NCI-H146 (cell line): Measurements from ENCODE around the gene CCDC63.

Experiments
- DNase-seq: peaks from one replicate; lab custom pipeline; 2025; lab: John Stamatoyannopoulos, UW

The CCDC63 gene

DNA sequence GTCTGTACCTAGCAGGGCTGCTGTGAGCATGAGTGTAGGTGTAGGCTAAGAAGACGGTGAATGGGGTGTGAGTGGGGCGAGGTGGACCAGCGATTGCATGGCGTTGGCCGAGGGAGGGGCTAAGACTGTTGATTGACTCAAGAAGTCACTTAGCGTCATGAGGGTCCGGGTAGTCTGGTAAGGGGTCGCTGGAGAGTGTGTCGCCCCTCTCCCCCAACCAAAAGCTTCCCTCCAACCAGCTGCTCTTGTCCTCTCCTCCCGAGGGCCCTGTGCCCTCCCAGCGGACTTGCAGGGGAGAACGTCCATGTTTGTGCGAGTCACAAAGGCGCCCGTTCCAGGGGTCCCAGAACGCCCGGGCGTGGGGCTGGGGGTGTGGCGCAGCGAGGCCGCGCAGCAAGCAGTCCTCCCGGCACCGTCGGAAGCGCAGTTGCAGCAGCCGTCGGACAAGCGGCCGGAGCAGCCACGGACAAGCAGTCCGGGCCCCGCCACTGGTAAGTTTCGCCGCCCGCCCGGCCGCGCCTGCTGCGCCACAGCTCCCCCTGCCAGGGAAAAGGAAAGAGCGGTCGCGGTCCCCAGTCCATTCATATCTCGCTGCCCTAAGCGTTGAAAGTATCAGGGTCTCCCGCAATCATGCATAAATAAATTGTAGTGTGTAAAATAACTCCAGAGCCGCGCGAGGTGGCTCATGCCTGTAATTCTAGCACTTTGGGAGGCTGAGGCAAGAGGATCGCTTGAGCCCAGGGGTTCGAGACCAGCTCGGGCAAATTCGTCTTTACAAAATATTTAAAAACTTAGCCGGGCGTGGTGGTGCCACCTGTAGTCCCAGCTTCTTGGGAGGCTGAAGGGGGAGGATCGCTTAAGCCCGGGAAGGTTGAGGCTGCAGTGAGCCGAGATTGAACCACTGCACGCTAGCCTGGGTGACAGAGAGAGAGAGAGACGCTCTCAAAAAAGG is at the start of gene CCDC63:
Gene CCDC63, plus strand, starts transcription at position 373 of the 952 bp plus-strand sequence. CDS start 5,968 bp downstream, outside the sequence.
- DNase-seq = no peak

DNA sequence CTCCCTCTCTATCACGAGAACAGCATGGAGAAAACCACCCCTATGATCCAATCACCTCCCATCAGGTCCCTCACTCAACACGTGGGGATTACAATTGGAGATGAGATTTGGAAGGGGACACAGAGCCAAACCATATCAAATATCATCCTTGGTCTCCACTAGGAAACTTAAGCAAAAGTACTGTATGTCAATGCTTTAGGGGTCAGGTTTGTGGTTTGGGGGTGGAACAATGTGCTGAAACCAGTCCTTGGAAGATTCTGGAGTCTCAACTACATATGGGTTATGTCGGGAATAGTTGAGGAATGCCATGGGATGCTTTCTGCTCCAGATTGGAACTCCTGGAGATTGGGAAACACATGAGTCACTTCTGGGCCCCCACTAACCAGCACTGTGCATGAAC is 48.3 kb upstream of the CCDC63 start:
- no peak for DNase-seq

DNA sequence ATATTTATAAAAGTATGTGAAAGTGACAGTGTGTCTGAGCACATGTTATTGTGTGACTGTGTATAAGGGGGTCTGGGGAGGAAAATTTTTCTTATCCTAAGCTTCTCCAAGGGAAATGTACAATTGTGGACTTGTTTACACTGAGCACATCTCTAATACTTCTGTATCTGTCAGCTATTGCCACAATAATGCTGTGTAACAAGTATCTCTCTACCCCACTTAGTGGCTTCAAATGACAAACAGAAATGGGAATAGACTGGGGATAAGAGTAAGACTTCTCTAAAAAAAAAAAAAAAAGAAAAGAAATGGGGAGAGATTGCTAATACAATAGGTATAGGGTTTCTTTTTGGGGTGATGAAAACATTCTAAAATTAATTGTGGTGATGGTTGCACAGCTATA is 44.3 kb upstream of the CCDC63 start:
- DNase-seq = no peak

DNA sequence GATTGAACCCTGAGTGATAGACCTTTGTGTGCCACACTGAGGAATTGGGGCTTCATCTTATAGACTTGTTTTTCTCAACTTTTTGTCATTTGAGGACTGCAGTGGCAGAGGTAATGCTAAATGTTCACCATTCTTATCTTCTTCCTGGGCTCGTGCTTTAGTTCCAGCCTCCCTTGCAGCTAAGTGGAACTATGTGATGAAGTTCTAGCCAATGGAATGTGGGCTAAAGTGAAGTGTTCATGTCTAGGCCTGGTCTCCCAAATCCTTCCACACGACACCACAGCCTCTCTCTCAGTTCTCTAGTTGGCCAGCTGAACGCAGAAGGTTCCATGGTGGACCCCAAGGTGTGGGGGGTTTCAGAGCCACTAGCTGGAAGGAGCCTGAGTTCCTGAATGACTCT is 42.4 kb upstream of the CCDC63 start:
- DNase-seq = no peak

DNA sequence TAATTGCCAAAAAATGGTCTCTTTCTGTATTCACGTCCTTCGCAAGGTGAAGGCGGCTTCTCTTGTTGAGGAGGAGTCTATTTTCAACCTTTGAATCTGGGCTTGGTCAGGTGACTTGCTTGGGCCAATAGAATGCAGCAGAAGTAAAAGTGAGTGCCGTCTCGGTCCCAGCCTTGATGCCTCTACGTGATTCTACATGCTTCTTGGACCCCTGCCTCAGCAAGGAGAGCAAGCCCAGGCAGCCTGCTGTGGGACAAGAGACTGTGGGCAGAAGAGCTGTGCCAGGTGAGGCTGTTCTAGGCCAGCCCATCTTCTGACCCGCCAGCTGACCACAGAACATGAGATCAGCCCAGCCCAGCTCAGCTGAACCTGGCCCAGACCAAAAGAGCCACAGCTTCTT is 39.1 kb upstream of the CCDC63 start:
- no peak for DNase-seq

DNA sequence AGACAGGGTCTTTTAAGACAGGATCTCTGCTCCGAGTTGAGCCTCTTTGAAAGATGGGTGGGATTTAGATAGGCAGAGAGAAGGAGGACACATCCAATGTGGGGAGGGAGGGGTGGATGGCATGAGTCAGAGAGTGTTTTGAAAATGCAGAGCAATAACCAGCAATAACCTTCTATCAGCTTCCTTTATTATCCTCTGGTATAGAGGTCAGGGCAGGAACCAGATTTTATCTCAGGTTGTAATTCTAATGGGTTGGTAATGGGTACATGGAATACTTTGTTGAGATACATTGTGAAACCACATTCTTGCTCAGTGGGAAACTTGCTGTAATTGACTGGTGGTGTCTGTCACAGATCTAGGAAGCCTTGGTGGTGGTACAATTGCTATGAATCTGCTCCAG is 37.6 kb upstream of the CCDC63 start:
- no peak for DNase-seq

DNA sequence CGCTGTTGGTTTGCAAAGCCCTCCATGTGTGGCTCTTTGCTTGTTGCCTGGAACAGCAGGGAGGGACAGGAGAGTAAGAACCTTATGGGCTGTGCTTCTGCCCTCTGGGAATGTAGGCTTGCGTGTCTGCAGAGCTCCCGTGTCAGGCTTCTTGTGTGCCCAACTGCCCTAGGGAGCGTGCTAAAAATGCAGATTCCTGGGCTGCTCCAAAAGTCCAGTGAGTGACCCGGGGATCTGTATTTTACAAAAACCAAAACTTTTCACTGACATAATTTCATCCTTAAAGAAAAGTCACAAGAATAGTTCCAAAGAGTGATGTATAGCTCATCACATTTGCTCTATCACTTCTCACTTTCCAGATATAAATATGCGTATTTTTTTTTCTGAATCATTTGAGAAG is 34.8 kb upstream of the CCDC63 start:
- no peak for DNase-seq

DNA sequence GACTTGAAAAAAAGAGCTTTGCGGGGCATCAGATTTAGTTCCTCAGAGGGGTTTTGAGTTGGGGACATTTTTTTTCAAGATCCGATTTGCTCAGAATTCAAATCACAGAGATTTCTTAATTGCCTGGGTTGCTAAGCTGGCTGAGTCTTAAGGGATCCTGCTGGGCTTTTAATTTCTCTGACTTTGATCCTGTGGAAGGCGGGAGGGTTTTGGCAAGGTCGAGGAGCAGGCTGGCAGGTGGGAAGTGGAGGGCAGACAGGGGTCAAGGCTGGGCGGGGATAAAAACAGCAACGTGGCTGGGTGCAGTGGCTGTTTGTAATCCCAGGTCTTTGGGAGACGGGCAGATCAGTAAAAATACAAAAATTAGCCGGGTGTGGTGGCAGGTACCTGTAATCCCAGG is 33.5 kb upstream of the CCDC63 start:
- DNase-seq = no peak

DNA sequence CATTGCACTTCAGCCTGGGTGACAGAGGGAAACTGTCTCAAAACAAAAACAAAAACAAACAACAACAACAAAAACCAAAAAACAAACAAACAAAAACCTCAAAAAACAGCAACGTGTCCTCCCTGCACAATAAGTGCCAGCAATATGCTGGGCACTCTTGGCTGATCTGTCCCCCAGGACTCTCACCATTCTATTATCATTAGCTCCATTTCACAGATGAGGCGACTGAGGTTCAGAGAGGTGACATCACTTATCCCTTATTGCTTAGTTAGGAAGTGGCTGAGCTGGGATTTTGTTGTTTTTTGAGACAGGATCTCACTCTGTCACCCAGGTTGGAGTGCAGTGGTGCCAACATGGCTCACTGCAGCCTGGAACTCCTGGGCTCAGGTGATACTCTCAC is 33.0 kb upstream of the CCDC63 start:
- no peak for DNase-seq

DNA sequence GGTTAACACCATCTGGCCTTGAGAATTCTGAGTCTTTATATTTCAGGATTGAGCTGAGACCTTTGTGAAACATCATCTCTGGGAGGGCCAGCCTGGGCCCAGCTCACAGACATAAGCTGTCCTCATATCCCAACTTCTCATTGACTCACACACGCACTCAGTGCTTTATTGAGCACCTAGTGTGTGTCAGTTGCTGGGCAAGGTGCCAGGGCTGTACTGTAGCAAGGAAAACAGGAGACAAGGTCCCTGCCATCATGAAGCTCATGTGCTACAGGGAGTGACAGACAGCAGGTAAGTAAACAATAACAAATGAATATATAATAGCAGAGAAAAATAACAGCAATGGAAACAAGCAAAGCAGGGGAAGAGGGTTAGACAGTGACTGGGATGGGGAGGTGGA is 30.5 kb upstream of the CCDC63 start:
- no peak for DNase-seq

DNA sequence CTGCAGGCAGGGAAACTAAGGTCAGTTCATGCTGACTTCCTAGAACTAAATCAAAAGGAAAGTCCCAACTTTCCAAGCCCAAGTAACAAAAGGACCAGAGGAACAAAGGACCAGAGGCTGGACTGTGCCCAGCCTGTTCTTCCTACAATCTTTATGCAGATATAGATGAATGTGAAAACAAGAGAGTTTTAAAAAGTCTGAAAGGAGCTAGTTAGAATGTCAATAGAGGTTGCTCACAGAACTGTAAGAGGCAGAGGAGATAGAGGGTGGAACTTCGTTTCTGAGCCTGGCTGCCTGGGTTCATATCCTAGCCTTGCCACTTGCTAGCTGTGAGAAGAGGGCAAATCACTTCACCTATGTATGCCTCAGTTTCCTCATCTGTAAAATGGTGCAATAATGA is 30.0 kb upstream of the CCDC63 start:
- no peak for DNase-seq

DNA sequence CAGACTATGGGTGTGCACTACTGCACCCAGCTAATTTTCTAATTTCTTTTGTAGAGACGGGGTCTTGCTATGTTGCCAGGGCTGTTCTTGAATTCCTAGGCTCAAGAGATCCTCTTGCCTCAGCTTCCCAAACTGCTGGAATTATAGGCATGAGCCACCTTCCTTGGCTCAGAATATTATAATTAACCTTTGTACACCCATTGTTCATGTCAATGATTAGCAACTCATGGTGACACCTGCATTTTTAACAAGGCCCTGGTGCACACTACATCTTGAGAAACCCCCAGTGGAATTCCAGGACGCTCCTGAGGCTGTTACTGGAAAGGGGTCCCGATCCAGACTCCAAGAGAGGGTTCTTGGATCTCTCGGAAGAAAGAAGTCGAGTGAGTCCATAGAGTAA is 28.3 kb upstream of the CCDC63 start:
- DNase-seq = no peak

DNA sequence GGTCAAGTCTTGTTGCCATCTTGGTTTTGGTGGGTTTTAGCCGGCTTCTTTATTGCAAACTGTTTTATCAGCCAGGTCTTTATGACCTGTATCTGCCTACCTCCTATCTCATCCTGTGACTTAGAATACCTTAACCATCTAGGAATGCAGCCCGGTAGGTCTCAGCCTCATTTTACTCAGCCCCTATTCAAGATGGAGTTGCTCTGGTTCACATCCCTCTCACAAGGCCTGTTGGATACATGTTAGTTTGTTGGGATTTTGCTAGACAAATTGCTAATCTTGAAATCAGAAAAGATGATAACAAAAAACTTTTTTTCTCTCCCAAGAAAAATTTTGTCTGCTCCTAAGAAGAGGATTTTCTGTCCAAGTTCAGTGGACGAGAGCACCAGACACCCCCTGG is 27.6 kb upstream of the CCDC63 start:
- DNase-seq = no peak

DNA sequence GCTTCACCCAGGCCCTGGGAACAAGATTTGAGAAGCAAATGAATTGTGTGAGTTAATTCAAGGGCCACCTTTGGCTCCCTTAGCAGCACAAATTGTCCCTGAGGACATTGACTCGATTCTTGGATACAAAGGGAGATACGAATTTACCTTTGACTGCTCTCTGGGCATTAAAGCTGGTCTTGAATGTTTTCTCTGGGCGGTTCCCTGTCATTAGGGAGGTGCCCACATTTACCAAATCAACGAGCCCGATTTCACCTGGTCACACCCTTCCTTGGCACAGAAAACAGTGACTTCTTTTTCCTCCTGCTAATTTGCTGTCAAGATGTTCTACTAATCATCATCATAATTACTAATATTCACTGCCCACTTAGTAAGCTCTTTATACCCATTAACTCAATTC is 27.1 kb upstream of the CCDC63 start:
- no peak for DNase-seq

DNA sequence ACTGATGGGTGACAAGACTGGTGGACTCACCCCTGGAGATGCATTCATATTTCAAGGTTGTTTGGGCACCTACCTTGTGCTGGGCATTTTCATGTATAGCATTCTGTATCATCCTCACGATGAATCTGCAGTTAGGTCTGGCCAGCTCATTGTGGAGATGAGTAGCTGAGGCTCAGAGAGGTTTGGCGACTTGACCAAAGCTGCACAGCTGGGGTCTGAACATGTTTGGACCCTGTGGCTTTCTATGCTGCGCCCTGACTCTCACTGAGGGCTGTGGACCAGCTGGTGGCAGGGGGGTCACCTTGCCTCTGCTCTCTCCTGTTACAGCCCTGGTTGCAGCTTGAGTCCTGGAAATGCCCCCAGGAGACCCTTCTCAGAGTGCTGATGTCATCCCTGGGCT is 24.9 kb upstream of the CCDC63 start:
- DNase-seq = no peak

DNA sequence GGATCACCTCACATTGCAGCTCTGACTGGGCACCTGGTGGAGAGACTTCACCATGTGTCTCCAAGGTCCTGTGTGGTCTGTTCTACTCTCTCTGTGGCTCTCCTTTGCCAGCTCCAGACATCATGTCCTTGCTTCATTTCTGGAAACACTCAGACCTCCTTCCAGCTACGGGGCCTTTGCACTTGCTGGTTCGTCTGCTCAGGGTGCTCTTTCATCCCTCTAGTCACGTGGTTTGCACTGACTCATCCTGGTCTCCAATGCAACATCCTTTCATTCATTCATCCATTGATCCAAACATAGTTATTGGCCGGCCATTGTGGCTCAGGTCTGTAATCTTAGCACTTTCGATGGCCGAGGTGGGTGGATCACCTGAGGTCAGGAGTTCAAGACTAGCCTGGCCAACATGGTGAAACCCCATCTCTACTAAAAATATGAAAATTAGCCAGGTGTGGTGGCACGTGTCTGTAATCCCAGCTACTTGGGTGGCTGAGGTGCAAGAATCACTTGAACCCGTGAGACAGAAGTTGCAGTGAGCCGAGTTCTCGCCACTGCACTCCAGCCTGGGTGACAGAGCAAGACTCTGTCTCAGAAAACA is 23.9 kb upstream of the CCDC63 start:
- DNase-seq = no peak

DNA sequence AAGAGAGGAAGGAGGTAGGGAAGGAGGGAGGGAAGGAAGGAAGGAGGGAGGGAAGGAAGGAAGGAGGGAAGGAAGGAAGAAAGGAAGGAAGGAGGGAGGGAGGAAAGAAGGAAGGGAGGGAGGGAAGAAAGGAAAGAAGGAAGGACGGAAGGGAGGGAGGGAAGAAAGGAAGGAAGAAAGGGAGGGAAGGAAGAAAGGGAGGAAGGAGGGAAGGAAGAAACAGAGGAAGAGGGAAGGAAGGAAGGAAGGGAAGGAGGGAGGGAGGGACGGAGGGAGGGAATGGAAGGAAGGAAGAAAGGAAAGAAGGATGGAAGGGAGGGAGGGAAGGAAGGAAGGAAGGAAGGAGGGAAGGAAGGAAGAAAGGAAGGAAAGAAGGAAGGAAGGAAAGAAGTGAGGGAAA is 22.4 kb upstream of the CCDC63 start:
- no peak for DNase-seq

DNA sequence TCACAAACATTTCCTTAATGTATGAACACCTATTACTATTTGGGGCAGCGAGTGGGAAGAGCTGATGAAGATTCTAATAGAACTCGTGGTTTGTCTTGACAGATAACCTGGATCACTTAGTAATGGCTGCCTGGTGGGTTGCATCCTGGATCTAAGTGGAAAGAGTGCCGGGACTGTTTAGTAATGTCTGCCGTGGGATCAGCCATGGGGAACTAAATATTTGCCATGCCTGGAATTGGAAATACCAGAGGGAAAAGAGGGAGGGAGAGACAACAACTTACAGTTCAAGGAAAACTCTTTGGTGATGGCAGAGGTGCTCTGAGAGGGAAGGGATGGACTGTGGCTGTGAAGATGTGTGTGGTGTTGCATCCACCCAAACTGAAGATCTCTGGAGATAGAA is 21.3 kb upstream of the CCDC63 start:
- no peak for DNase-seq

DNA sequence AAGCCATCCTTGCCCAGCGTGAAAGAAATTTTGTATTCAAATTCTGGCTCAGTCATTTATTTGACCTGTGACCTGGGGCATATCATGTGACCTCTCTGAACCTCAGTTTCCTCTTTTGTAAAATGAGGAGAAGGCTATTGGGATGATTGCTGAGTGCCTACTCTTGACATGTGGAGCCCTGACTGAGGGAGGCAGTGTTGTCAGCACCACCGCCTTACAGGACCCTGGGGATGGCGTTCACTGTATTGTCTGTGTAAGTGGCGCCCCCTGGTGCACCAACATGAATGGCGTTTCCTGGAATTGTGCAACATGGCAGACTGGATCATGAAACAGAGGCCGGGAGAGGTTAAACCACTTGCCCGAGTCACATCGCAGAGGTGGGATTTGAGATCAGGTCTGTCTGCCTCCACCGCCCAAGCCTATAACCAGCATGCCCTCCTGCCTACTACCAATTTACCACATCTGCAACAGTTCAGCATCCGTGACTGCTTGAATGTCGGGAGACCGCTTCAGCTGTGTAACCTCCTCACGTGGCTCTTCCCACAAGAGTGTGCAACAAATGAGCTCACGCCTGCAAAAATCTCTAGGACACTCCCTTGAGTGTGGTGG is 20.1 kb upstream of the CCDC63 start:
- peak; percentile 66 for DNase-seq

DNA sequence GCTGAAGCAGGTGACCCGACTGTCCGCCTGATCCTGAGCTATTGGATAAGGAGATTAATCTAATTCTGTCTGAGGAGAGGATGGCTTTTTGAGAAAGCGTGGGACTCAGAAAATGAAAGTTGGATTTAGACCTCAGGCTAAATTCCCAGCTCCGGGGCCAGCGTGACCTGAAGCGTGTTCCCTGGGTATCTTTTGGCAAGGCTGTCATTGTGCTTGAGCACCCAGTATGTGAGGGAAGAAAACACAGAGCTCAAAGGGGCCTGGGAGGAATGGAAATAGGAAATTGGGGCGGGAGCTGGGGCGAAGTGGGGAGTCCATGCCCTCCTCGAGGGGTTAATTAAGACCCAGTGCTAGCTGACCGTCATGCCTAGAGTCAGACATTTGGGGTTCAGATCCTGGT is 17.5 kb upstream of the CCDC63 start:
- DNase-seq = no peak

DNA sequence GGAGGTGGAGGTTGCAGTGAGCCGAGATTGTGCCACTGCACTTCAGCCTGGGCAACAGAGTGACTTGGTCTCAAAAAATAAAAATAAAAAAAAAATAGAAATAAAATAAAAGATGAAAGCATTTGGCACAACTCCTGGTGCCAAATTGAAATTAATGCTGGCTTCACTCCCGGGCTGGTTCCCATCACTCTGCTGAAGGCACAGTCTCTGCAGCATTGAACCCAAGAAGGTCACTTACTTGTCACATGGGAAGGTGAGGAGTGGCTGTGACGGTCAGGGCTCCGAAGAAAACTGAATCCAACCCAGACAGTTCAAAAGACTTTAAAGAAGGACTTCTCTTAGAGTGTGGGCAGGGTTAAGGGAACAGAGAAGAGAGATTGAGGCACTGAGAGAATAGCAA is 10.5 kb upstream of the CCDC63 start:
- DNase-seq = no peak

DNA sequence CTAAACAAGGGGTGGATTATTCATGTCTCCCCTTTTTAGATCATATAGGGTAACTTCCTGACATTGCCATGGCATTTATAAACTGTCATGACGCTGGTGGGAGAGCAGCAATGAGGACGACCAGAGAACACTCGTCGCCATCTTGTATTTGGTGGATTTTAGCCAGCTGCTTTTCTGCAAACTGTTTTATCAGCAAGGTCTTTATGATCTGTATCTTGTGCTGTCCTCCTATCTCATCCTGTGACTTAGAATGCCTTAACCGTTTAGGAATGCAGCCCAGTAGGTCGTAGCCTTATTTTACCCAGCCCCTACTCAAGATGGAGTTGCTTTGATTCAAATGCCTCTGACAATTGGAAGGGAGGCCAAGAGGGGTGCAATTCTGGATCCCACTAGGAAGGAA is 5.8 kb upstream of the CCDC63 start:
- no peak for DNase-seq

DNA sequence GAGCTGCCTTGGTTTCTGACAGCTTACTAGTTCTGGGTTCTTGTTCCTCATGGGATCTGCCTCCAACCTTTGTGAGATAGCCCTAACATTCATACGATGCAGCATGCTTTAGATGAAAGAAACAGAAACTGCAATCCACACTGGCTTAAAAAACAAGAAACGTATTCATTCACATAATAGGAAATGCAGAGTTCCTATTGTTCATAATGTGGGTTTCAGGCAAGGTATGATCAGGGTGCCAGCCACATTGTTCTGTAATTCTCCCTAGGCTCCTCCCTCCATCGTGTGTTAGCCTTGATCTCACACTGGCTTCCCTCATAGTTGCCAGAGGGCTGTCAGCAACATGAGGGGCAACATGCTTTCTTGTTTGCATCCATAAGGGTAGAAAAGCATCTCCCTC is 2.7 kb upstream of the CCDC63 start:
- no peak for DNase-seq
